ENCODE data around the gene HERPUD2.
"Not testable (repeated sequence)": the region's sequence is repeated elsewhere in the genome, so short reads cannot be mapped to it uniquely, and the experiment has no call there.

DNA sequence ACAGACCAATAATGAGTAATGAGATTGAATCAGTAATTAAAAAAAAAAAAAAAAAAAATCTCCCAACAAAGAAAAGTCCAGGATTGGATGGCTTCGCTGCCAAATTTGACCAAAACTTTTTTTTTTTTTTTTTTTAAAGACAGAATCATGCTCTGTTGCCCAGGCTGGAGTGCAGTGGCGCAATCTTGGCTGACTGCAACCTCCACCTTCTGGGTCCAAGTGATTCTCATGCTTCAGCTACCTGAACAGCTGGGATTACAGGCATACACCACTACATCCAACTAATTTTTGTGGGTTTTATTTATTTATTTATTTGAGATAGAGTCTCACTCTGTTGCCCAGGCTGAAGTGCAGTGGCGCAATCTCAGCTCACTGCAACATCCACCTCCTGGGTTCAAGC, 40.4 kb downstream of the HERPUD2 start:
- TF ChIP-seq, protein P1, sequence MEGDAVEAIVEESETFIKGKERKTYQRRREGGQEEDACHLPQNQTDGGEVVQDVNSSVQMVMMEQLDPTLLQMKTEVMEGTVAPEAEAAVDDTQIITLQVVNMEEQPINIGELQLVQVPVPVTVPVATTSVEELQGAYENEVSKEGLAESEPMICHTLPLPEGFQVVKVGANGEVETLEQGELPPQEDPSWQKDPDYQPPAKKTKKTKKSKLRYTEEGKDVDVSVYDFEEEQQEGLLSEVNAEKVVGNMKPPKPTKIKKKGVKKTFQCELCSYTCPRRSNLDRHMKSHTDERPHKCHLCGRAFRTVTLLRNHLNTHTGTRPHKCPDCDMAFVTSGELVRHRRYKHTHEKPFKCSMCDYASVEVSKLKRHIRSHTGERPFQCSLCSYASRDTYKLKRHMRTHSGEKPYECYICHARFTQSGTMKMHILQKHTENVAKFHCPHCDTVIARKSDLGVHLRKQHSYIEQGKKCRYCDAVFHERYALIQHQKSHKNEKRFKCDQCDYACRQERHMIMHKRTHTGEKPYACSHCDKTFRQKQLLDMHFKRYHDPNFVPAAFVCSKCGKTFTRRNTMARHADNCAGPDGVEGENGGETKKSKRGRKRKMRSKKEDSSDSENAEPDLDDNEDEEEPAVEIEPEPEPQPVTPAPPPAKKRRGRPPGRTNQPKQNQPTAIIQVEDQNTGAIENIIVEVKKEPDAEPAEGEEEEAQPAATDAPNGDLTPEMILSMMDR (IDR thresholded peaks at IDR 0.05; ENCODE audit: low read depth, low read length, poor library complexity, severe bottlenecking) = not testable (repeated sequence)
- not testable (repeated sequence) for TF ChIP-seq EZH2phosphoT487 (IDR thresholded peaks at IDR 0.05; ENCODE audit: borderline replicate concordance, low read length)
